Measurements from ENCODE around the gene PCSK6. TPM values are rescaled to one million over a fixed set of nuclear protein-coding genes. Genes with fewer than 3 reads are reported as not detected.

Gene PCSK6
- total and polyA plus RNA-seq, 2 of the 8 experiments (the other 6 are each of a cell fraction or from before 2014, with no cell fraction given), result 1.9 to 4.0 TPM

DNA sequence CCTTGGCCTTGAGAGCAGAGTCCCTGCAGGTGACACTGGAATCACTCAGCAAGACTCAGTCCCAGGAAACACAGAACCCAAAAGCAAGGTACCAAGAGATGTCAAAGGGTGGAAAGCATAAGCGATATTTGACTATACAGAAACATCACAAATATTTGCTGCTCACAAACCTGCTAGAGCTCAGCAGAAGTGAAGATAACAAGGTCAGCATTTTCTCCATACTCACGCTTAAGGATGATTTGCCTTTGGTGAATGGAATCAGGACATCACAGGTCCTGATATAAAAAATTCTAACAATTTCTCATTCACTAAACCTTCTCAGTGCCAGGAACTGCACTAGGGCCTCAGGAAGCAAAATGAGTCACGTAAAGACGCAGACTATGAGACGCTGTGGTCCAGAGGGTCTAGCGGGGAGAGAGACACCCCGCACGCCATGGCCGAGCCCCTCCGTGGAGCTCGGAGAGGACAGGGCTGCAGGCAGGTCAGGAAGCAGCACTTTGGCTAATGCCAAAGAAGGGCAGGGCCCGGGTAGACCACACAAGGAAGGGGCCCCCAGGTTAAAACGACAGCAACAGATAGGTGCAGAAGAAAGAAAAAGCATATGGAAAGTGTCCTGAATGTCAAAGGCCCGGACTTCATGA, 10.7 kb downstream of the PCSK6 start:
- WGBS, 2 experiments (ENCODE audit: extremely low coverage in 1 of 2, insufficient coverage in 1 of 2, insufficient read length in 1 of 2, insufficient replicate concordance in 2 of 2, low coverage in 1 of 2, low lambda C conversion rate in 2 of 2, missing lambda C conversion rate in 1 of 2), result 83% methylated on average over 14 of the region's 14 CpGs; no CpG with 5 or more reads in 1 of the 2 experiments
- no peak overlapping the region for H4K8ac ChIP-seq (ENCODE audit: extremely low read depth, insufficient read depth, low read length)
- TF ChIP-seq RAD21 (IDR thresholded peaks at IDR 0.05 in 1 of 2, conservative IDR thresholded peaks at IDR 0.05 in 1 of 2; ENCODE audit: low read depth in 2 of 2, low read length in 2 of 2), result no peak
- TF ChIP-seq SP4 (IDR thresholded peaks at IDR 0.05; ENCODE audit: low read length), result no peak
- TF ChIP-seq BRCA1 (IDR thresholded peaks at IDR 0.05; ENCODE audit: low read depth, low read length), result no peak
- TF ChIP-seq TAF7 (optimal IDR thresholded peaks at IDR 0.05; ENCODE audit: borderline replicate concordance, low read depth, low read length), result no peak
- no peak for TF ChIP-seq SP2 (IDR thresholded peaks at IDR 0.05; ENCODE audit: low read length)
- no peak for TF ChIP-seq FOSL1 (IDR thresholded peaks at IDR 0.05; ENCODE audit: insufficient read depth, low read depth, low read length)
- TF ChIP-seq KDM5A (IDR thresholded peaks at IDR 0.05; ENCODE audit: low read length), result no peak
- TF ChIP-seq CEBPB (IDR thresholded peaks at IDR 0.05; ENCODE audit: low read depth, low read length), result no peak
- TF ChIP-seq, protein P1, sequence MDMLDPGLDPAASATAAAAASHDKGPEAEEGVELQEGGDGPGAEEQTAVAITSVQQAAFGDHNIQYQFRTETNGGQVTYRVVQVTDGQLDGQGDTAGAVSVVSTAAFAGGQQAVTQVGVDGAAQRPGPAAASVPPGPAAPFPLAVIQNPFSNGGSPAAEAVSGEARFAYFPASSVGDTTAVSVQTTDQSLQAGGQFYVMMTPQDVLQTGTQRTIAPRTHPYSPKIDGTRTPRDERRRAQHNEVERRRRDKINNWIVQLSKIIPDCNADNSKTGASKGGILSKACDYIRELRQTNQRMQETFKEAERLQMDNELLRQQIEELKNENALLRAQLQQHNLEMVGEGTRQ (IDR thresholded peaks at IDR 0.05; ENCODE audit: low read length), result no peak
- no peak for TF ChIP-seq JUN (IDR thresholded peaks at IDR 0.05; ENCODE audit: low read depth, low read length)
- no peak for TF ChIP-seq CREB1 (IDR thresholded peaks at IDR 0.05)
- TF ChIP-seq CTBP2 (IDR thresholded peaks at IDR 0.05; ENCODE audit: borderline replicate concordance, insufficient read depth, insufficient read length, low read length), result no peak
- no peak for TF ChIP-seq POLR2AphosphoS5 (IDR thresholded peaks at IDR 0.05; ENCODE audit: low read depth, low read length)

More for the DNA sequence above, 10.7 kb downstream of the PCSK6 start:
- H3K4me3 ChIP-seq (ENCODE audit: extremely low read depth in 1 of 4, insufficient read depth in 2 of 4, low read depth in 3 of 4, low read length in 4 of 4), result no peak overlapping the region
- no peak overlapping the region for H3K4ac ChIP-seq (replicated peaks; ENCODE audit: insufficient read length, low read depth, low read length)
- no peaks in the 10 kb centered on the region for H3K36me3 ChIP-seq (ENCODE audit: control insufficient read depth in 2 of 4, insufficient read depth in 4 of 4, low read length in 3 of 4)
- H3K79me2 ChIP-seq (ENCODE audit: control insufficient read depth in 1 of 2, insufficient read depth in 2 of 2, low read length in 2 of 2), result no peaks in the 10 kb centered on the region
- H2AK5ac ChIP-seq (ENCODE audit: low read depth, low read length), result no peak overlapping the region
- H3K56ac ChIP-seq (replicated peaks; ENCODE audit: insufficient read length, low read depth, low read length), result no peak overlapping the region
- no peak overlapping the region; the same call in 1 of the 2 replicates for H2BK12ac ChIP-seq (ENCODE audit: low read depth, low read length)
- no peaks in the 10 kb centered on the region for H4K20me1 ChIP-seq (replicated peaks in 1 of 2; ENCODE audit: control insufficient read depth in 1 of 2, insufficient read depth in 2 of 2, low read length in 2 of 2)
- H3K27me3 ChIP-seq (replicated peaks in 1 of 4; ENCODE audit: control insufficient read depth in 3 of 4, extremely low read depth in 1 of 4, insufficient read depth in 3 of 4, low read length in 3 of 4), result no peaks in the 10 kb centered on the region; a peak in 1 of 7 replicates
- no peak overlapping the region for H2AFZ ChIP-seq (ENCODE audit: low read length)
- H3K23me2 ChIP-seq (ENCODE audit: low read depth, low read length), result no peaks in the 10 kb centered on the region
- H2BK15ac ChIP-seq (ENCODE audit: low read length), result no peak overlapping the region
- H2BK120ac ChIP-seq (replicated peaks; ENCODE audit: low read depth, low read length), result no peak overlapping the region
- H3K27ac ChIP-seq (ENCODE audit: low read depth, low read length), result no peak overlapping the region
- no peak for DNase-seq (ENCODE audit: low read depth in 1 of 2, low spot score in 2 of 2)
- no peak for FAIRE-seq
- no peak overlapping the region for H3K4me2 ChIP-seq (ENCODE audit: insufficient read depth in 1 of 2, low read depth in 2 of 2, low read length in 2 of 2)
- ChIA-PET POLR2A (ENCODE audit: partially characterized antibody) (no interaction called here), CTCF (ENCODE audit: partially characterized antibody) (interaction anchor here (0.6 to 1.5 kb wide), 2 partner anchors 11 to 58 kb away, joined by 3 to 5 read pairs; no protein-coding TSS in a partner anchor)
- H3K18ac ChIP-seq (ENCODE audit: extremely low read depth, low read length), result no peak overlapping the region
- no peak overlapping the region for H3K14ac ChIP-seq (ENCODE audit: insufficient read length)
- no peaks in the 10 kb centered on the region for H3K9me3 ChIP-seq (ENCODE audit: insufficient read depth in 2 of 2, low read depth in 1 of 2, low read length in 1 of 2)
- H2BK20ac ChIP-seq (ENCODE audit: low read length), result no peak overlapping the region
- H2BK5ac ChIP-seq (ENCODE audit: low read depth, low read length), result no peak overlapping the region
- H3K4me1 ChIP-seq (replicated peaks in 1 of 4; ENCODE audit: control insufficient read depth in 3 of 4, insufficient read depth in 4 of 4, low read length in 3 of 4), result peaks cover 0 to 6% (median 0%) of the 10 kb centered on the region in 4 experiments; a peak in 3 of 7 replicates
- H3K23ac ChIP-seq (ENCODE audit: insufficient read length), result no peak overlapping the region
- H3K9ac ChIP-seq (replicated peaks in 1 of 4; ENCODE audit: extremely low read depth in 1 of 4, low read depth in 3 of 4, low read length in 3 of 4), result no peak overlapping the region
- no peak overlapping the region for H4K5ac ChIP-seq (ENCODE audit: insufficient read length, low read depth, low read length)
- H3K79me1 ChIP-seq (ENCODE audit: low read depth, low read length), result no peaks in the 10 kb centered on the region
- H4K91ac ChIP-seq (replicated peaks; ENCODE audit: insufficient read length, low read length), result no peak overlapping the region

Measured in H1 (cell line).